Fibroblast of lung (primary cell): ENCODE data around the gene RPH3AL. TPM values are rescaled to one million over a fixed set of nuclear protein-coding genes. Genes with fewer than 3 reads are reported as not detected.
"Not testable (repeated sequence)": the region's sequence is repeated elsewhere in the genome, so short reads cannot be mapped to it uniquely, and the experiment has no call there.

Source experiments
- DNase-seq, 2 donors: peaks; one replicate each; pipeline versions ENCODE4 v3.0.0 to v3.0.0-alpha.2; 2010; ENCODE audit warnings: low read depth in 2 of 2
- H2AFZ ChIP-seq: 2 replicates; pipeline ENCODE4 v1.5.1; 2012; ENCODE audit warnings: low read length, control low read depth, inconsistent platforms
- H3K27ac ChIP-seq: 2 replicates; pipeline ENCODE4 v1.5.1; 2011; ENCODE audit warnings: low read length, control low read depth; ENCODE audit not compliant: insufficient read depth
- H3K27me3 ChIP-seq: 2 replicates; pipeline ENCODE4 v1.5.1; 2011; ENCODE audit warnings: mild to moderate bottlenecking, low read length; ENCODE audit not compliant: control insufficient read depth, insufficient read depth
- H3K36me3 ChIP-seq: 2 replicates; pipeline ENCODE4 v1.5.1; 2011; ENCODE audit warnings: low read length; ENCODE audit not compliant: control insufficient read depth, insufficient read depth
- H3K4me1 ChIP-seq: 2 replicates; pipeline ENCODE4 v1.5.1; 2011; ENCODE audit warnings: low read length; ENCODE audit not compliant: control insufficient read depth, insufficient read depth; ENCODE audit errors: extremely low read depth
- H3K4me2 ChIP-seq: 2 replicates; pipeline ENCODE4 v1.5.1; 2011; ENCODE audit warnings: low read length, control low read depth; ENCODE audit not compliant: insufficient read depth; ENCODE audit errors: extremely low read depth
- H3K4me3 ChIP-seq, 4 experiments: fragments of 200-600 bp in 1 of 4; sonication (generic) in 1 of 4; replicated peaks in 1 of 4; 2 replicates each; pipeline ENCODE4 v1.5.1; 2011 to 2016; ENCODE audit warnings: low read length in 4 of 4, low read depth in 3 of 4, mild to moderate bottlenecking in 3 of 4, control low read depth in 2 of 4, inconsistent platforms in 1 of 4, mixed read lengths in 1 of 4; ENCODE audit not compliant: insufficient read depth in 1 of 4; ENCODE audit errors: control extremely low read depth in 1 of 4
- H3K79me2 ChIP-seq: 2 replicates; pipeline ENCODE4 v1.5.1; 2012; ENCODE audit warnings: mild to moderate bottlenecking, low read length, inconsistent platforms; ENCODE audit not compliant: control insufficient read depth, insufficient read depth
- H3K9ac ChIP-seq: 2 replicates; pipeline ENCODE4 v1.5.1; 2011; ENCODE audit warnings: mild to moderate bottlenecking, low read length, control low read depth; ENCODE audit not compliant: insufficient read depth
- H3K9me3 ChIP-seq: 2 replicates; pipeline ENCODE4 v1.5.1; 2012; ENCODE audit warnings: low read depth, low read length; ENCODE audit not compliant: control insufficient read depth, insufficient read depth
- H4K20me1 ChIP-seq: 2 replicates; pipeline ENCODE4 v1.5.1; 2011; ENCODE audit warnings: low read length; ENCODE audit not compliant: control insufficient read depth, insufficient read depth; ENCODE audit errors: extremely low read depth
- CTCF ChIP-seq, 2 donors: IDR thresholded peaks in 1 of 2; conservative IDR thresholded peaks in 1 of 2; 1 replicate in 1 of 2; 2 replicates in 1 of 2; pipeline ENCODE4 v1.5.1; 2011 to 2012; ENCODE audit warnings: low read length in 2 of 2, control low read depth in 1 of 2, inconsistent platforms in 1 of 2, low read depth in 1 of 2, mild to moderate bottlenecking in 1 of 2
- EZH2 ChIP-seq: IDR thresholded peaks from 2 replicates; pipeline ENCODE4 v1.5.1; 2012; ENCODE audit warnings: low read length, control low read depth, mild to moderate bottlenecking; ENCODE audit errors: missing control alignments
- polyA plus RNA-seq, 2 donors: library from polyadenylated mRNA; depleted of rRNA in 1 of 2; stranded (reverse) in 1 of 2; unstranded in 1 of 2; fragments of >200 nt; gene quantifications; 2 replicates each; pipeline ENCODE4 v1.2.1, GENCODE V29; 2011 to 2012; ENCODE audit warnings: missing spikeins in 1 of 2
- total RNA-seq: library from RNA; depleted of rRNA; stranded (reverse); fragments of >200 nt; gene quantifications from 2 replicates; pipeline ENCODE4 v1.2.1, GENCODE V29; 2014

The RPH3AL gene
- total and polyA plus RNA-seq, 2 donors (not counting 1 experiment from before 2014, with no cell fraction given), result 0.49 to 3.0 TPM

- DNase-seq, result no peak
- Histone ChIP-seq H2AFZ (no peak overlapping the region), H3K27me3 (no peaks in the 10 kb centered on the region), H3K4me3 (no peak overlapping the region), H3K27ac (no peak overlapping the region), H3K9ac (no peak overlapping the region), H3K9me3 (no peaks in the 10 kb centered on the region), H4K20me1 (no peaks in the 10 kb centered on the region), H3K4me2 (no peak overlapping the region), H3K79me2 (no peaks in the 10 kb centered on the region), H3K36me3 (no peaks in the 10 kb centered on the region), H3K4me1 (no peaks in the 10 kb centered on the region)
- TF ChIP-seq CTCF (conservative IDR thresholded peaks at IDR 0.05 in 1 of 2, IDR thresholded peaks at IDR 0.05 in 1 of 2; ENCODE audit: low read depth in 1 of 2, low read length in 2 of 2), result no peak
- TF ChIP-seq EZH2, result no peak
Observed at GRCh38 chr17:245611-246010, 107.0 kb downstream of the RPH3AL start.

GRCh38 chr17:245020-245419 lies 107.6 kb downstream of the RPH3AL start:
- H3K9me3 ChIP-seq, result no peaks in the 10 kb centered on the region
- H3K9ac ChIP-seq, result no peak overlapping the region
- H3K36me3 ChIP-seq, result no peaks in the 10 kb centered on the region
- no peak for DNase-seq
- H4K20me1 ChIP-seq, result no peaks in the 10 kb centered on the region
- no peak overlapping the region for H3K4me2 ChIP-seq
- TF ChIP-seq EZH2 (no peak), CTCF (conservative IDR thresholded peaks at IDR 0.05 in 1 of 2, IDR thresholded peaks at IDR 0.05 in 1 of 2; ENCODE audit: low read depth in 1 of 2, low read length in 2 of 2) (no peak)
- no peaks in the 10 kb centered on the region for H3K79me2 ChIP-seq
- no peak overlapping the region for H3K27ac ChIP-seq
- H3K4me3 ChIP-seq, result no peak overlapping the region
- H2AFZ ChIP-seq, result no peak overlapping the region
- H3K27me3 ChIP-seq, result no peaks in the 10 kb centered on the region
- no peaks in the 10 kb centered on the region for H3K4me1 ChIP-seq

DNA sequence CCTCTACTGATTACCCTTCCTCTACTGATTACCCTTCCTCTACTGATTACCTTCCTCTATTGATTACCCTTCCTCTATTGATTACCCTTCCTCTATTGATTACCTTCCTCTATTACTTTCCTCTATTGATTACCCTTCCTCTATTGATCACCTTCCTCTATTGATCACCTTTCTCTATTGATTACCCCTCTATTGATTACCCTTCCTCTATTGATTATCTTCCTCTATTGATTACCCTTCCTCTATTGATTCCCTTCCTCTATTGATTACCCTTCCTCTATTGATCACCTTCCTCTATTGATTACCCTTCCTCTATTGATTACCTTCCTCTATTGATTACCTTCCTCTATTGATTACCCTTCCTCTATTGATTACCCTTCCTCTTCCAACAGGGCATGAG lies 108.7 kb downstream of the RPH3AL start:
- H2AFZ ChIP-seq, H3K9me3 ChIP-seq, H3K27ac ChIP-seq, H3K27me3 ChIP-seq, H3K4me1 ChIP-seq, H3K79me2 ChIP-seq, H3K36me3 ChIP-seq, DNase-seq, H3K4me3 ChIP-seq, H3K9ac ChIP-seq, H3K4me2 ChIP-seq, H4K20me1 ChIP-seq: not testable (repeated sequence)

DNA sequence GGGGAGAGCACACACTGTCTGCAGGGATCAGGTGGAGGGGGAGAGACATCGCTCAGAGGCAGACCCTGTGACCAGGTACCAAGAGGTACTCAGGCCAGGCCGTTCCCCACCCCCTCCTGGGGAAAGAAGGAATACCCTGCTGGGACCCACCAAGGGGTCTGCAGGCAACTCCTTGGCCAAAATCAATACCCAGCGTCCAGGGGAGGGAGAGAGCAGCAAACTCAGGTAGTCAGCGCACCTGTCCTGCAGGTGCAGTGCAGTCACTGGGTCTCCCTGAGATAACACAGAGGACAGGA lies 113.7 kb downstream of the RPH3AL start:
- Histone ChIP-seq H4K20me1 (no peaks in the 10 kb centered on the region), H3K4me1 (no peaks in the 10 kb centered on the region), H3K9ac (no peak overlapping the region), H3K27ac (no peak overlapping the region), H3K4me3 (no peak overlapping the region), H3K9me3 (no peaks in the 10 kb centered on the region), H3K36me3 (no peaks in the 10 kb centered on the region), H3K27me3 (no peaks in the 10 kb centered on the region), H3K79me2 (no peaks in the 10 kb centered on the region), H2AFZ (no peak overlapping the region), H3K4me2 (no peak overlapping the region)
- DNase-seq, result no peak
- no peak for TF ChIP-seq CTCF (conservative IDR thresholded peaks at IDR 0.05 in 1 of 2, IDR thresholded peaks at IDR 0.05 in 1 of 2; ENCODE audit: low read depth in 1 of 2, low read length in 2 of 2)
- no peak for TF ChIP-seq EZH2
